GM21447 (cell line): Measurements from ENCODE around the gene ZIM2.

Experiments
- ATAC-seq: cut with Tn5 transposase; IDR thresholded peaks from one replicate; pipeline ENCODE4 v1.9.1; 2021; ENCODE audit not compliant: unreplicated experiment

Gene ZIM2

DNA sequence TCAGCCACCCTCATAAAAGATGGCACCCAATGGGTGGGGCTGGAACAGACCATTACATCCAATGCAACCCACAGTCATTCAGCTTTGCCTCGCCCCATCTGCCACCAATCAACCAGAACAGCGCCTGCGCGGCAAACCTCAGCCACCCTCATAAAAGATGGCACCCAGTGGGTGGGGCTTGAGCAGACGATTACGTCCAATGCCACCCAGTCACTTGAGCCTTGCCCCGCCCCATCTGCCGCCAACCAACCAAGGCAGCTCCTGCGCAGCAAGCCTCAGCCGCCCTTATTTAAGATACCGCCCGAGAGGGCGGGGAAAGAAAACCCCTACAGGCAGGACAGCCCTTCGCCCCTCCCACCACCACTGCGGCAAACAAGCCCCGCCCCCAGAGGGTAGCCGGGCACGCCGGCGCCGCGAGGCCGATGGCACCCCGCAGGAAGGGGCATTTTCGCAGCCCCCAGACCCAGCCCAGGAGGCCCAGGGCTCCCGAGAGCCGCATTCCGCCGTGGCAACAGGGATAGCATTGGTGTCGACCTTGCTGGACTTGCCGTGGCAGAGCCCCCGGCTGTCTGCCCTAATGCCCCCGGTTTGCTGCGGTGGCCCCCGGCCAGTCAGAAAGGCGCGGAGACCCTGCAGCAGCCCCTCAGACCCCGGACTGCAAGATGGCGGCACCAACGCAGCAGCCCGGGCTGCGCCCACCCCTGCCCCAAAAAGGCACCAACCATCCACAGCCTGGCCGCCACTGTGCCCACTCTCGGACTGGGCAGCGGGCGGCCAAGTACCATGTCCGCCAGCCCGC is 675 bp downstream of the ZIM2 start:
- ATAC-seq, result no peak

DNA sequence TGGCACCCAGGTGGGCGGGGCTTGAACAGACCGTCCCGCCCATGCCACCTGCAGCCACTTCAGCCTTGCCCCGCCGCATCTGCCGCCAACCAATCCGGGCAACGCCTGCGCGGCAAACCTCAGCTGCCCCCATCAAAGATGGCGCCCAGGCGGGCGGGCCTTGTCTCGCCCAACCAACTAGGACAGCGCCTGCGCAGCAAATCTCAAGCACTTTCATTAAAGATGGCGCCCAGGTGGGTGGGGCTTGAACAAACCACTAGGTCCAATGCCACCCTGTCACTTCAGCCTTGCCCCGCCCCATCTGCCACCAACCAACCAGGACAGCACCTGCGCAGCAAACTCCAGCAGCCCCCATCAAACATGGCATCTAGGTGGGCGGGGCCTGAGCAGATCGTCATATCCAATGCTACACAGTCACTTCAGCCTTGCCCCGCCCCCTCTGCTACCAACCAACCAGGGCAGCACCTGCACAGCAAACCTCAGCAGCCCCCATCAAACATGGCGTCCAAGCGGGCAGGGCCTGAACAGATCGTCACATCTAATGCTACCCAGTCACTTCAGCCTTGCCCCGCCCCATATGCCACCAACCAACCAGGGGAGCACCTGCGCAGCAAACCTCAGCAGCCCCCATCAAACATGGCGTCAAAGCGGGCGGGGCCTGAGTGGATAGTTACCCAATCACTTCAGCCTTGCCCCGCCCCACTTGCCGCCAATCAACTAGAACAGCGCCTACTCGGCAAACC is 1.4 kb downstream of the ZIM2 start:
- no peak for ATAC-seq

DNA sequence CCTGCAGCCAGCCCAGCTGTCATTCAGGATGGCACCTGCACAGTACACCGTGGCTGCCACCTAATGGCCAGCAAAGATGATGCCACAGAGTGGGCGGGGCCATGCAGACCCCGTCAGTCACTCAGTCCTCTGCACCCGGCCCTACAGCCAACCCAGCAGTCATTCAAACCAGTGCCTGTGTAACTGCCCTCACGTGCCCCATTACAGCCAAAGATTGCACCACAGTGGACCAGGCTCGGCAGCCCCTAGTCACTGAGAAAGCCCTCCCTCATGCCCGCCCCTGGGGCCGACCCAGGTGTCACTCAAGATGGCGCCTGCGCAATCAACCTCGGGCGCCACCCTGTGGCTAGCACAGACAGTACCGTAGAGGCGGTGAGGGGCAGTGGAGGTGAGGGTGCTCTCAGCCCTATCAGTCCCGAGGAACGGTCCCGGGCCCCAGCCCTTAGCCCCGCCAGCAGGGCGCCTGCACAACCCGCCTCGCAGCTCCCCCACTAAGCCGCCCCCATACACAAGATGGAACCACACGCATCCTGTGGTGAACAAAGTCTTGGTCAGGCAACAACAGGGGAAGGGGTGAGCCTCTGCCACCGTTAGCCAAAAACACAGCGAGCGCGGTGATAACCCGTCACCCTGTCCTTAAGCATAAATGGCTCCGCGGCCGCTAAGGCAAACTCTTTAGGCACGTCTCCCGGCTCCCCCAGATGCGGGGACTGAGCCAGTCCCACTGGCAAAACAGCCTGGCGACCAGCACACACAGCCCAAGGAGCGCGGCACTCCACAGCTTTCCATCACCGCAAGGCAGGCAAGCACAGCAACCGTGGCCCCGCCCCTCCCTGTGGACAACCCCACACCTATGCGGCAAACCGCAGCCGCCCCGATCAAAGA is 2.3 kb downstream of the ZIM2 start:
- ATAC-seq, result no peak

DNA sequence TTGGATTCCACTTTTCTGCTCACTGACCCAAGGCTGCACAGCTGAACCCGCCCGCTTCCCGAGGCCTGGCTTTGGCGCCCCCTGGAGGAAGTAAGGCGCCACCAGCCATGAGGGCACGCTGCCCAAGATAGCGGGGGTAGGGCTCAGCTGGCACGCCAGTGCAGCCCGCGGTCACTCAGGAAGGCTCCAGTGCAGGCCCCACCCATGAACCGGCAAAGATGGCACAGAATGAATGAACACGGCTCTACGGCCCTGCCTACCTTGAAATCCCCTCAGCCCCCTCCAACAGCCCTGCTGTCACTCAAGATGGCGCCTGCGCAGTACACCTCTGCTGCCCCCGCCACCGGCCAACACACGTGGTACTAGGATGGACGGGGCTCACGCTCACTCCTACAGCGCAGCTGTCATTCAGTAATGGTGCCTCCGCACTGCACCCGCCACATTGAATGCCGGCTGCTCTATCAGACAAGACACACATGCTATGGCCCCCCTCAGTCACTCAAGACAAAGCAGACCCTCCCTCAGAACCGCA is 3.0 kb downstream of the ZIM2 start:
- ATAC-seq, result no peak

DNA sequence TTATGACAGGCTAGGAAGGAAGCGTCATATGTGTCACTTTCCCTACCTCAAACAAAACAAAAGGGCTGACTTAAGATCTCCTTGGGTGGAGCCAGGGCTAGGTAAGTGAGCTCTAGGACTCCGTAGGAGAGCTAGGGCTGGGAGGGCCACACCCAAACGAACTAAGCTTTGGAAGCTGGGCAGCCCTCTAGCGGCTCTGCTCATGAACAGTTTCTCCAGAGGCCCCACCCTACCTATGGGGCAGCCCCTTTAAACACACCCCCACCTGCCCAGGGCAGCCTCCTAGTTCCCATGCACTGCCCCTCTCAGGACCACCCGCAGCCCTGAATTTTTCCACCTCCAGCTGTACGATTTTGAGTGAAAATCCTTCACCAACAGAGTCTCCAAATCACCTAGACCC is 3.5 kb downstream of the ZIM2 start:
- ATAC-seq, result no peak

DNA sequence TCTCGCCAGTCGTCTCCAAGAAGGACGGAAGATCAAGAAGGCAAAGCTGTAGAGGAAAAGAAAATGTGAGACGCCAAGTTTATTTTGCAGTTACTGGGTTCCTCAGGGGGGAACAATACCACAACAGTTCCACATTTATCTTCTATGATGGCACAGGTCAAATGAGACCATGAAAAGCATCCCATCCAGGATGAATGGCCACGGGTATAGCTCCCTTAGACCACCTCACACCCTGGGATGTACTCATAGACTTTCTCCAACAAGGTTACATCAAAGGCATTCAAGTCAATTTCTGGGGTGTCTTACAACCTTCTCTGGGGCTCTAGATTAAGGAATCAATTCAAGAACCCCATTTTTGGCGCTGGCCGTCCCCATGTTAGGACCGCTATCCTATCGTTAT is 4.5 kb downstream of the ZIM2 start:
- no peak for ATAC-seq

DNA sequence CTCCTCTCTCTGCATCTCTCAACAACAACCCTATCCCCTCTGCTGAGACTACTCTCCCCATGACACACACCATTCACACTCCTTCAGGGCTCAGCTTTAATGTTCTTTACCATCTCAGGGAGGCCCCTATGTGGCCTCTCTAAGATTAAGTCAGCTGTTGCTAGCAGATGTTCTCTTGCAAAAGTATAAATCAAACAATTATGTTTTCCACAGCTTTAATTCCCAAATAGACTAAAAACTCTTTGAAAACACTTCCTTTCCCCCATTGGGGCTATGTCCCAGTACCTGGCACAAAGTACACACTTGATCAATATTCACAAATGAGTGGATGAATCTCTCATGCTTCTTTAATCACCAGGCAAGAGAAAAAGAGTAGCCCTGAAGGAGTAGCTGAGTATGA is 5.1 kb downstream of the ZIM2 start:
- ATAC-seq, result no peak

DNA sequence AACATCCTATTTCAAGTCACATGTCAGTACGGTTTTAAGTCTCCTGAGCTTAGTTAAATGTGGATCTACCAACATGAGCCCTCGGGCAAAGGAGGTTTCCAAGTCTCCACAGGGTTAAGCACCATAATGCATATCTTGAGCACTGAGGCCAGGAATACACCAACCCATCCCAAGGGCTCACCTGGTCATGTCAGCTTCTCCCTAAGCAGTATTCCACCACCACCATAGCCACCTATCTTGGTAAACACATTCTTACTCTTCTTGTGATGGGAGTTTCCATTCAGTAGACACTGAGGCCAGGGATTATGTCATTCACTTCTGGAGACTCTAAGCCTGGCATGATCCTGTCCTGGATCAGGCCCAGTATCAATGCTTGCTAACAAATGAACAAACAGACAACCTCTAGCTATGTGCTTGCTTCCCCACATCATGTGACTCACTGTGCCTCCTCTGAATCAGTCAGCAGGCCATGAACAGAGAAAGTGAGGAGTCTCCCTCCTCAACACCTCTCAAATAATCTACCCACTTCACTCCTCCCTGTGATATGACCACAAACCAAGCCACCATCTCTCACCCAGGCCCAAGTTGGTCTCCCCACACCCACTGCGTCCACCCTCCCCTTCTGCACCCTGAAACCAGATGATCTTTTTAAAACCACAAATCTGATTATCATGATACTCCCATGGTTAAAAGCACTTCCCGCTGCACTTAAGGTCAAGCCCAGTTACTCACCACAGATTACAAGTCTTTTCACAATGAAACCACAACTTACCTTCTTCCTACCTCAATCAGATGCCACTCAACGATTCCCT is 5.8 kb downstream of the ZIM2 start:
- no peak for ATAC-seq

DNA sequence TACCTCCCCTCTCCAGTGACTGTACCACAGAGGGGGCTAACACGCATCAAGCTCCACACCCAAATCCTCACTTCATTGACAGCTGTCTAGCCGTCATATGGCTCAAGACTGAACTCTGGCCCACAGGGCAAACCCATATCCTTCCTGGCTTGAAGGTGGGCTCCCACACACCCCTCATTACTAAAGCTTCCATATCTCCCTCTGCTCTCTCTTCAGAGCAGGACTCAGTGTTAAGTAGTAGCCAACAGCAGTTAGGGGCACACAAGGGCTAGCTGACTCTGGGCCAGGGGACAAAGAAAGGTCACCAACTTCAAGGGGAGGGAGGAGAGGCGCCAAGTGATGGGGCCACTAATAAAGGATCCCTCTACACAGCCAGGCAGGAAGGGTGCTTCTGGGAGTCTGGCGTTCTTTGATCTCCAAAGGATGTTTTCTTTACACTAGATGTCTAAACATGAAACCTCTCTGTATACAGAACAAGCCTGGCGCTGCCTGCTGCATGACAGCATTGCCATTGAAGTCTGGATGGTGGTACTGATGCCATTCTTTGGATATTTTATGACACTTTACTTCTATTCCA is 8.1 kb downstream of the ZIM2 start:
- ATAC-seq, result no peak

DNA sequence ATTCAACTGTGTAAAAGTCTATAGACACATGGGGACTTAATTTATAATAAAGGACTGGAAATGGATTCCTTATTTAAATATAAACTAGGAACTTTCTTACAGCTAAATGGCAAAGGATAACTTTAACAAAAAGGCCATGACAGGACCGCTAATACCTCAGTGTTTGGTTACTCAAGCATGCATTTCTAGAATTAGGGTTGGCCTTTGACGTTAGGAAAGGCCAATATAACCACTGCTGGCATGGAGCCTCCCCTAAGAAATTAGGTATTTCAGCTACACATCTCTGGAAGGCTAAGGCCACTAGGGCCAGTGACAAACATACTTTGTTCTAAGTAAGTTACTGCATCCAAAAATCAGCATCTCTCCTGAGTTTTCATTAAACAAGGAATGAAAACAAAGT is 9.3 kb downstream of the ZIM2 start:
- ATAC-seq, result no peak

DNA sequence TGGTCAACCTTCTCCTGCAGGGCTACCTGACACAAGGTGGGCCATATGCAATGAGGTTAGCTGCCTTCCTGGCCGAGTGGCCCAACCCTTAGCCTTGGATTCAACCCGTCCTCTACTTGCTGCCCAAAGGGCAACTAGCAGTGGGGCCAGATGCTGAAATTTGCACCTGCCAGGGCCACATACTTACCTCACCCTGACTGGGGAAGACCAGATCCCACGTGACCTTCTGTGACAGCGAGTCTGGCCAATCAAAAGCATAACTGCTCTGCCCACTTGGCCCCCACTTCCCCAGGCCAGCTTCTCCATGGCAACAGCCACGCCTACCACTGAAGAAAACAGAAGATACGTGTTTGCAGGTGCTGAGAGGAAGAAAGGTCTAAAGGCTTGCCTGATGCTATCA is 10.9 kb downstream of the ZIM2 start:
- ATAC-seq, result no peak

DNA sequence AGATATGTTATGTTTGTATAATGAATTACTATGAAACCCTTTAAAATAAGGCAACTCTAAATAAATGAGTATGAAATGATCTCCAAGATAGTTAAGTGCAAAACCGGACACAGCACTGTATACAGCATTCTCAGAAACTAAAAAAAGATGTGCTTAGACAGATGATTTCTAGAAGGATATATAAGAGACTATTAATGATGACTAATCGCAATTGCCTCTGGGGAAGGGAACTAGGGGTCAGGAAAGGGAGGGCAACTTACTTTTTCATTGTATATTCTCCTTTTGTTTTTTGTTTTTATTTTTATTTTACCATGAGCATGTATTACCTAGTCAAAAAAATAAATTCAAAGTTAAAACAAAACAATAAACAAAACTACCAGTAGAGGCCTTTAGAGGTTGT is 12.8 kb downstream of the ZIM2 start:
- ATAC-seq, result no peak

DNA sequence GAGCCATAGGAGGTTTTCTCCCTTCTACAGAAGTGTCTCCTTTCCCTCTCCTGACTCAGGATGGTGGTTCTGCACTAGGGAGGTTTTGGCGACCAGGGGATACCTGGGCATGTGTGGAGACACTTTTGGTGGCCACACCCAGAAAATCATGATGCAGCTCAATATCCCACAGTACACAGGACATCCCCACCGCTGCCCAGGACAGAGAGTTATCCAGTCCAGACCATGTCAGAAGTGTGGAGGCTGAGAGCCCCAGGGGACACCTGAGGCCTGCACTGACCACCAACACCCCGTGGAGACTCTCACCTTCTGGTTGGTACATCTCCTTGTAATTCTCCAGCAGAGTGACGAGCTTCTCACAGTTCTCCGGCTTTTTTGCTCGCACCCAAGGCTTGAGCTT is 16.6 kb downstream of the ZIM2 start:
- no peak for ATAC-seq

DNA sequence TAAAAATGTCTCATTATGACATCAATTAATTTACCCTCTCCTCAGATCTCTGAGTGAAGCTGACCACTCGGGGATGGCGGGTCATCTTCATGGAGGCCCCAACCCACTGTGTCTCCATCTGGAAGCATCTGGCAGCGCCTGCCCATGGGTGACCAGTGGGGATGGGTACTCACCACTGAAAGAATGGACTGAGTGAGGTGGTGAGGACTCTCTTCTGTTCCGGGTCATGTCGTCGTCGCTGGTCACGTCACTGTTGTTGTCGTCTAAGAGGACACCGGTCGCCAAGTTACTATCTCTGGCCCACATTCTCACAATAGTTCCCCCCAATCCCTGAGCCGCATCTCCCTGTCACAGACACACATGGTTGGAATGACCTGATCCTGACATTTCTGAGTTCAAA is 17.1 kb downstream of the ZIM2 start:
- no peak for ATAC-seq

DNA sequence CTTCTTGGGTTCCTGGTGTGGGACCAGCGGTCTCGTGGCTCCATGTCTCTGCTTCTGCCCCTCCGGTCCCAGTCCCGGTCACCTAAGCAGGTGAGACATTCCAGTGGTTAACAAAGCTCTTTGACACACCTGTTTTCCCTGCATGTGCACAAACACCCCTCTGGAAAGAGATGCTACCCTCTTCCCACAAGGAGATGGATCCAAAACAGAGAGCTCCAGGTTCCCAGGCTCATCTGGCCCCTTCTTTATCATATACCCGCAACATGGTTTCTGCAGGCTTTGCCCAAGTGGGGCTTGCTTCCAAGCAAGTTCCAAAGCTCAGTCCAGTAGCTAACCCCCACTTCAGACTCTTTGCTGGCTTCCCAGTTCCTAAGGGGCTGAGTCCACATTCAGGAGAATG is 17.8 kb downstream of the ZIM2 start:
- ATAC-seq, result no peak

DNA sequence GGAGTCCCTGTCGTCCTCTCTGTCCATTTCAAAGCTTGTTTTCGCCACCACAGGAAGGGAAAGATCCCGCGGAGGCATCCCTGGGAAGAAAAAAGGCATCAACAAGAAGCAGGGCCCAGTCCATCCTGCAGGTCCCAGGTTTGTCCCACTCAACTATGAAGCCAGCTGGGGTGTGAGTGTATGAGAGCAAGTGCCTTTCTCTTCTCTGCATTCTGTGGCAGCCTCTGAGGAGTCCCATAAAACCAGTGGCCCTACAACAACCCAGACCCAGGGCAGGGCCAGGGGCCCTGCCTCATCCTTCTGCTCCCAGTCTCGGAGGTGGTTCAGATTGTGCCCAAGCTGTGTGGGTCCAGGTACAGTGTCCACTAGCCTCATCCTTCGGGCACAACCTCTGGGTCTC is 18.9 kb downstream of the ZIM2 start:
- no peak for ATAC-seq

DNA sequence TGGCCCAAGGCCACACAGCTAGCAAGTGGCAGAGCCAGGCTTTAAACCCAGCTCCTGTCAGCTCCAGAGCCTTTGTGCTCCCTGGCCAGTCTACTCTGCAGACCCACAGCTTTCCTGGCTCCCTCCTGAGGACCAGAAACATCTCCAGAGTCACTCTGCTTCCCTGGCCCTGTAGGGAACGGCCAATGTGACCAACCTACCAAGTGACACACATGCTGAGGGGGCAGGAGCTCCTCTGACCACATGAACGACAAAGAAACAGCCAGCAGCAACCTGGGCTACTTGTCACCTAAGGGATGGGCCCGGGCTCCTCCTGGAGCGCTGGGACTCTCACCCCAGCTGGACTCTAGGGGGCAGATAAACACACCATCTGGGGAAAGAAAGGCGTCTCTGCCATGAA is 19.3 kb downstream of the ZIM2 start:
- ATAC-seq, result no peak

DNA sequence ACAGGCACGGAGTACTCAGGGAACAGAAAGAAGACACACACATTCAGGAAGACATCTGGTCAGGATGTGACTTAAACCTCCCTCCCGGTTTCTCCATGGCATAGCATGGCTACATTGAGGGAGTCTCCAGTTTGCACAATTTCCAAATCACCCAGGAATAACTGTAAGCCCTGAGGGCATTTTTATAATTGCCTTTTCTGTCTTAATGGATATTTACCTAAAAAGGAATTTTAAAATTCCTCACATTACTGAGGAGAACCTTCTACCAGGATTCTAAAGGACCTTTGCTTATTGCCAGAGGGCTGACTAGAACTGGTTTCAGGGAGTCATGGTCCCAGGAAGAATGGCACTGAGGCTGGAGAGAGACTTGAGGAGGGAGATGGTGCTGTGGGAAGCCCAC is 21.4 kb downstream of the ZIM2 start:
- ATAC-seq, result no peak

DNA sequence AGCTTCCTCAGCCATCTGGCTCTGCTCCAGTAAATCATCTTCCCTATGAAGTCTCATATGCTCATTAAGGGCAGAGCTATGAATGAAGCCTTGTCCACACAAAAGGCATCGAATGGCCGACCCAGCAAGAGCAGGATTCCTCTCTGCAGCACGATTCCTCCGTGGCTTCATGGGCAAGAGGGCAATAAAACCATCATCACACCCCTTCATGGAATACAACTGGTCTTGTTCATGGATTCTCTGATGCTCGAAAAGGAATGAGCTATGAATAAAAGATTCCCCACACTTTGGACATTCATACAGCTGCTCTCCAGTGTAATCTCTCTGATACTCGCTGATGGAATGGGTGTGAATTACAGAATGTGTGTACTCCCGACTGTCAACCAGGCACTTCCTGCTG is 25.9 kb downstream of the ZIM2 start:
- no peak for ATAC-seq

DNA sequence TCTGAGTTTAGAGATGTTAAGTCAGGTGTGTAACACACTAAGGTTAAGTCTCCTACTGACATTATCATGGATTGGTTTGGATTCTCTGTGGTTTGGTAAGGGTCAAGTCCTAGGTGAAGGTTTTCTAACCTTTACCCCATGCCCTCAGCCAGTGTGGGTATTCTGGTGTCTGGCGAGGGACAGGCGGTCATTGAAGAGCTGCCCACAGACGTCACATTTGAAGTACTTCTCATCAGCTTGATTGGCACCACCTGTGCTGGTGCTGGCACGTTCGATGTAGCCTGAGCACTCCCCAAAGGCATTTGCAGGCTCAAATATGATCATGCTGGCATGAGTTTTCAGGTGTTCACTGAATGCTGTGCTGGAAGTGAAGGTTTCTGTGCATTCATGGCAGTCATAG is 27.0 kb downstream of the ZIM2 start:
- no peak for ATAC-seq
